ENCODE measurements around the gene SLC1A2.

DNA sequence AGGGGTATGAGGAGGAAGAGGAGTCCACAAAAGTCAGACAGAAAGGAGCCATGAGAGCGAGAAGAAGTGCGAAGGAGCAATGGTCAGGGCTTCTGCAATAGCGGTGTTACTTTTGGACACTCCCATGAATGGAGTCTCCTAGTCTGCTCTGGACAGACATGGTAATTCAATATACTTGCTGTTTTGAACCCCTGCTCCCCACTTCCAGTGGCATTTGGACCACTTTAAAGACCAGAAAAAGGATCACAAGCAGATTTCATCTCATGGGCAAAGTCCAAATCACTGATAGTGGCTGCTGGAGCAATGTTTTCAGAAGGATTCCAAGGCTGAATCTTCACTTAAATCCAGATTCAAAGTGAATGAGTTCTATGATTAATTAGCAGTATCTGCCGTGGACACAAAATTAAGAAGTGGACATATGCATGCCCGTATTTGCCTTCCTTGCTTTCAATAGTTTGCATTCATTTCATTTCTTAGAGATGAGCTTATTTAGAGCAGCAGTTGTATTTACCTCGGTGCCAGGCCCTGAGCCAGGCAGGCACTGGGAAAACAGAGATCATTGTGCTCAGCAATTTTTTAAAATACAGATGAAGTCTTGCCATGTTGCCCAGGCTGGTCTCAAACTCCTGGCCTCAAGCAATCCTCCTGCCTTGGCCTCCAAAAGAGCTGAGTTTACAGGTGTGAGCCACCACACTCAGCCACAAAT, 72.0 kb downstream of the SLC1A2 start:
- TF ChIP-seq, protein P1, sequence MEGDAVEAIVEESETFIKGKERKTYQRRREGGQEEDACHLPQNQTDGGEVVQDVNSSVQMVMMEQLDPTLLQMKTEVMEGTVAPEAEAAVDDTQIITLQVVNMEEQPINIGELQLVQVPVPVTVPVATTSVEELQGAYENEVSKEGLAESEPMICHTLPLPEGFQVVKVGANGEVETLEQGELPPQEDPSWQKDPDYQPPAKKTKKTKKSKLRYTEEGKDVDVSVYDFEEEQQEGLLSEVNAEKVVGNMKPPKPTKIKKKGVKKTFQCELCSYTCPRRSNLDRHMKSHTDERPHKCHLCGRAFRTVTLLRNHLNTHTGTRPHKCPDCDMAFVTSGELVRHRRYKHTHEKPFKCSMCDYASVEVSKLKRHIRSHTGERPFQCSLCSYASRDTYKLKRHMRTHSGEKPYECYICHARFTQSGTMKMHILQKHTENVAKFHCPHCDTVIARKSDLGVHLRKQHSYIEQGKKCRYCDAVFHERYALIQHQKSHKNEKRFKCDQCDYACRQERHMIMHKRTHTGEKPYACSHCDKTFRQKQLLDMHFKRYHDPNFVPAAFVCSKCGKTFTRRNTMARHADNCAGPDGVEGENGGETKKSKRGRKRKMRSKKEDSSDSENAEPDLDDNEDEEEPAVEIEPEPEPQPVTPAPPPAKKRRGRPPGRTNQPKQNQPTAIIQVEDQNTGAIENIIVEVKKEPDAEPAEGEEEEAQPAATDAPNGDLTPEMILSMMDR (IDR thresholded peaks at IDR 0.05), result no peak
- TF ChIP-seq EZH2 (IDR thresholded peaks at IDR 0.05) (no peak), EZH2phosphoT487 (IDR thresholded peaks at IDR 0.05) (no peak)

Data from neural progenitor cell (in vitro differentiated cells).